IMR-90 (cell line): ENCODE data around the gene FBXL19. TPM values are rescaled to one million over a fixed set of nuclear protein-coding genes. Genes with fewer than 3 reads are reported as not detected.

ENCODE experiments used
- ATAC-seq: fragments of 200-7000 bp; cut with Tn5 transposase; 2 replicates; pipeline ENCODE4 v1.9.1; 2020; ENCODE audit warnings: low read depth, mild to moderate bottlenecking, moderate library complexity
- BruUV-seq: library from RNA; stranded (reverse); fragments of 400-500 nt; replicated peaks from 2 replicates; lab custom pipeline; 2021; lab: Mats Ljungman, UMichigan
- CTCF ChIA-PET: fragments of 300-600 bp; formaldehyde crosslinking; extraction: SDS; loops from one replicate; lab custom pipeline; 2021; ENCODE audit warnings: antibody characterized with exemption; lab: Yijun Ruan, JAX
- POLR2A ChIA-PET: fragments of 300-600 bp; sonication (Branson Sonifier 250); formaldehyde crosslinking; loops from one replicate; lab custom pipeline; 2022; ENCODE audit warnings: antibody characterized with exemption; ENCODE audit not compliant: unreplicated experiment; lab: Charles Lee
- DNase-seq: peaks from one replicate; pipeline ENCODE4 v3.0.0; 2013
- H2AFZ ChIP-seq: replicated peaks from 2 replicates; pipeline ENCODE3; 2013; ENCODE audit warnings: low read length, mild to moderate bottlenecking; ENCODE audit not compliant: poor library complexity
- H2AK5ac ChIP-seq: 2 replicates; pipeline ENCODE4 v1.6.1; 2013; ENCODE audit warnings: low read depth, low read length, inconsistent platforms
- H2AK9ac ChIP-seq: replicated peaks from 2 replicates; pipeline ENCODE3; 2013; ENCODE audit warnings: mild to moderate bottlenecking, low read depth, low read length, moderate library complexity; ENCODE audit not compliant: poor library complexity
- H2BK120ac ChIP-seq: 2 replicates; pipeline ENCODE4 v1.6.1; 2013; ENCODE audit warnings: low read depth, low read length, inconsistent platforms
- H2BK15ac ChIP-seq: 3 replicates; pipeline ENCODE4 v1.6.1; 2013; ENCODE audit warnings: low read depth, low read length, inconsistent platforms
- H2BK20ac ChIP-seq: 2 replicates; pipeline ENCODE4 v1.6.1; 2013; ENCODE audit warnings: low read depth, mild to moderate bottlenecking, inconsistent platforms, low read length, moderate library complexity
- H2BK5ac ChIP-seq: 2 replicates; pipeline ENCODE4 v1.6.1; 2013; ENCODE audit warnings: mild to moderate bottlenecking, low read depth, low read length, inconsistent platforms; ENCODE audit not compliant: poor library complexity, severe bottlenecking
- H3K14ac ChIP-seq: replicated peaks from 2 replicates; pipeline ENCODE4 v1.6.1; 2013; ENCODE audit warnings: low read depth, low read length, inconsistent platforms
- H3K18ac ChIP-seq: 2 replicates; pipeline ENCODE4 v1.6.1; 2013; ENCODE audit warnings: low read depth, low read length, control low read depth
- H3K23ac ChIP-seq: 2 replicates; pipeline ENCODE4 v1.6.1; 2013; ENCODE audit warnings: low read depth, low read length, inconsistent platforms
- H3K27ac ChIP-seq: 2 replicates; pipeline ENCODE4 v1.5.1; 2013; ENCODE audit warnings: mild to moderate bottlenecking, control low read depth, low read length; ENCODE audit not compliant: insufficient read depth
- H3K27me3 ChIP-seq: 2 replicates; pipeline ENCODE4 v1.6.1; 2013; ENCODE audit warnings: low read length; ENCODE audit not compliant: control insufficient read depth, insufficient read depth
- H3K36me3 ChIP-seq: 2 replicates; pipeline ENCODE4 v1.6.1; 2013; ENCODE audit warnings: low read length, mixed read lengths; ENCODE audit not compliant: control insufficient read depth, insufficient read depth
- H3K4ac ChIP-seq: 2 replicates; pipeline ENCODE4 v1.6.1; 2013; ENCODE audit warnings: low read depth, low read length, inconsistent platforms
- H3K4me1 ChIP-seq: 2 replicates; pipeline ENCODE4 v1.6.1; 2013; ENCODE audit warnings: low read length, mixed read lengths; ENCODE audit not compliant: control insufficient read depth, insufficient read depth
- H3K4me2 ChIP-seq: 2 replicates; pipeline ENCODE4 v1.6.1; 2013; ENCODE audit warnings: low read depth, mild to moderate bottlenecking, control low read depth, low read length, moderate library complexity
- H3K4me3 ChIP-seq: 2 replicates; pipeline ENCODE4 v1.5.1; 2013; ENCODE audit warnings: low read depth, mild to moderate bottlenecking, control low read depth, low read length, moderate library complexity; ENCODE audit not compliant: insufficient read depth
- H3K56ac ChIP-seq: 2 replicates; pipeline ENCODE4 v1.6.1; 2013; ENCODE audit warnings: low read length, inconsistent platforms; ENCODE audit not compliant: insufficient read depth; ENCODE audit errors: extremely low read depth
- H3K79me1 ChIP-seq, 2 experiments: 2 replicates each; pipeline ENCODE4 v1.6.1; 2013; ENCODE audit warnings: low read length in 2 of 2, inconsistent platforms in 1 of 2, low read depth in 1 of 2
- H3K9ac ChIP-seq: 2 replicates; pipeline ENCODE4 v1.6.1; 2013; ENCODE audit warnings: low read depth, low read length, control low read depth
- H3K9me1 ChIP-seq: 2 replicates; pipeline ENCODE4 v1.6.1; 2013; ENCODE audit warnings: low read length, inconsistent platforms; ENCODE audit not compliant: insufficient read depth
- H3K9me3 ChIP-seq: 2 replicates; pipeline ENCODE4 v1.6.1; 2013; ENCODE audit warnings: low read length; ENCODE audit not compliant: control insufficient read depth, insufficient read depth
- H4K20me1 ChIP-seq: 2 replicates; pipeline ENCODE4 v1.6.1; 2013; ENCODE audit warnings: low read length, inconsistent platforms; ENCODE audit not compliant: insufficient read depth
- H4K5ac ChIP-seq: 2 replicates; pipeline ENCODE4 v1.6.1; 2013; ENCODE audit warnings: mild to moderate bottlenecking, low read depth, low read length, control low read depth
- H4K8ac ChIP-seq, 2 experiments: 2 replicates each; pipeline ENCODE4 v1.6.1; 2013; ENCODE audit warnings: low read depth in 2 of 2, low read length in 2 of 2, control low read depth in 1 of 2, inconsistent platforms in 1 of 2
- H4K91ac ChIP-seq: 2 replicates; pipeline ENCODE4 v1.6.1; 2013; ENCODE audit warnings: low read depth, low read length, inconsistent platforms; ENCODE audit not compliant: insufficient read depth
- BHLHE40 ChIP-seq: fragments of 150-350 bp; IDR thresholded peaks from 2 replicates; pipeline ENCODE4 v1.6.1; 2016; ENCODE audit warnings: mild to moderate bottlenecking, low read depth, low read length
- CEBPB ChIP-seq: IDR thresholded peaks from 2 replicates; pipeline ENCODE4 v1.6.1; 2012; ENCODE audit warnings: low read depth, low read length, improper control_type of control experiment
- CHD1 ChIP-seq: IDR thresholded peaks from 2 replicates; pipeline ENCODE4 v1.6.1; 2012; ENCODE audit warnings: low read depth, low read length, improper control_type of control experiment
- ELK1 ChIP-seq: fragments of 150-350 bp; IDR thresholded peaks from 2 replicates; pipeline ENCODE4 v1.6.1; 2016; ENCODE audit warnings: low read depth, mild to moderate bottlenecking, low read length, moderate library complexity, borderline replicate concordance
- FOS ChIP-seq: fragments of 150-350 bp; IDR thresholded peaks from 2 replicates; pipeline ENCODE4 v1.6.1; 2016; ENCODE audit warnings: low read depth, low read length
- MAFK ChIP-seq: IDR thresholded peaks from 2 replicates; pipeline ENCODE4 v1.6.1; 2012; ENCODE audit warnings: low read depth, low read length, improper control_type of control experiment
- MAZ ChIP-seq: IDR thresholded peaks from 2 replicates; pipeline ENCODE4 v1.6.1; 2012; ENCODE audit warnings: low read depth, mild to moderate bottlenecking, low read length, improper control_type of control experiment, moderate library complexity, borderline replicate concordance
- MXI1 ChIP-seq: IDR thresholded peaks from 2 replicates; pipeline ENCODE4 v1.6.1; 2012; ENCODE audit warnings: low read depth, mild to moderate bottlenecking, low read length, moderate library complexity, borderline replicate concordance
- NFE2L2 ChIP-seq: fragments of 150-350 bp; IDR thresholded peaks from 2 replicates; pipeline ENCODE4 v1.6.1; 2016; ENCODE audit warnings: low read depth, mild to moderate bottlenecking, low read length
- POLR2A ChIP-seq: IDR thresholded peaks from 2 replicates; pipeline ENCODE4 v1.6.1; 2012; ENCODE audit warnings: mild to moderate bottlenecking, low read depth, low read length
- RAD21 ChIP-seq: IDR thresholded peaks from 2 replicates; pipeline ENCODE4 v1.6.1; 2012; ENCODE audit warnings: low read length, improper control_type of control experiment
- RCOR1 ChIP-seq: IDR thresholded peaks from 2 replicates; pipeline ENCODE4 v1.6.1; 2012; ENCODE audit warnings: mild to moderate bottlenecking, low read length, improper control_type of control experiment; ENCODE audit not compliant: insufficient replicate concordance
- RFX5 ChIP-seq: IDR thresholded peaks from 2 replicates; pipeline ENCODE4 v1.8.0; 2012; ENCODE audit warnings: low read depth, mild to moderate bottlenecking, low read length, moderate library complexity
- SMC3 ChIP-seq: fragments of 150-350 bp; IDR thresholded peaks from 2 replicates; pipeline ENCODE4 v1.6.1; 2016; ENCODE audit warnings: low read depth, mild to moderate bottlenecking, antibody characterized with exemption, low read length, moderate library complexity
- WGBS, 2 experiments: methylation state at CpG; one replicate each; pipeline versions ENCODE4 v1.1.5 to v1.1.7; 2013; ENCODE audit warnings: missing lambda C conversion rate in 2 of 2; ENCODE audit not compliant: insufficient read length in 1 of 2; ENCODE audit errors: extremely low coverage in 2 of 2; 5-methylcytosine and 5-hydroxymethylcytosine counted together
- dilution Hi-C: fragments of 300-500 bp; cut with HindIII; formaldehyde crosslinking; loops from one replicate; pipeline ENCODE4 v1.14.3; 2018; ENCODE audit warnings: low sequenced_read_pairs; ENCODE audit not compliant: unreplicated experiment
- in situ Hi-C: fragments of 300-500 bp; cut with MboI; formaldehyde crosslinking; loops from 3 replicates; pipeline ENCODE4 v1.14.3; 2019; ENCODE audit warnings: low sequenced_read_pairs, inconsistent platforms, mixed read lengths
- intact Hi-C: fragments of 100-400 bp; cut with micrococcal nuclease; formaldehyde crosslinking; loops from 2 replicates; pipeline ENCODE4 v1.10.0; 2022
- polyA plus RNA-seq, 3 experiments: library from polyadenylated mRNA; depleted of rRNA; stranded (reverse); fragments of >200 nt; gene quantifications; 2 replicates each; pipeline ENCODE4 v1.2.3, GENCODE V29; 2012; ENCODE audit warnings: low replicate concordance in 1 of 3
- total RNA-seq: library from RNA; depleted of rRNA; stranded (reverse); fragments of >200 nt; gene quantifications from 2 replicates; pipeline ENCODE4 v1.2.3, GENCODE V29; 2012
- TF ChIP-seq, protein P1 (sequence below): conservative IDR thresholded peaks from 2 replicates; pipeline ENCODE4 v1.5.1; 2012; ENCODE audit warnings: mild to moderate bottlenecking, low read depth, low read length, improper control_type of control experiment
- TF ChIP-seq, protein P2 (sequence below): fragments of 150-350 bp; IDR thresholded peaks from 2 replicates; pipeline ENCODE4 v1.6.1; 2017; ENCODE audit warnings: mild to moderate bottlenecking, antibody characterized with exemption, low read length, low read depth

Gene FBXL19
- total and polyA plus RNA-seq, 2 of the 4 experiments (the other 2 are of a cell fraction): 5.0 to 13.8 TPM

- no peak overlapping the region for H3K23ac ChIP-seq
- H3K9me1 ChIP-seq: no peaks in the 10 kb centered on the region
- in situ Hi-C loops (no loop called here), dilution Hi-C loops (no loop called here), intact Hi-C loops (no loop called here)
- TF ChIP-seq MAFK (no peak), NFE2L2 (no peak), BHLHE40 (no peak), RAD21 (no peak), CHD1 (no peak), SMC3 (no peak), FOS (no peak), CEBPB (no peak), POLR2A (no peak), MAZ (no peak), ELK1 (no peak), MXI1 (no peak), RCOR1 (no peak), RFX5 (no peak)
- TF ChIP-seq, protein P1, sequence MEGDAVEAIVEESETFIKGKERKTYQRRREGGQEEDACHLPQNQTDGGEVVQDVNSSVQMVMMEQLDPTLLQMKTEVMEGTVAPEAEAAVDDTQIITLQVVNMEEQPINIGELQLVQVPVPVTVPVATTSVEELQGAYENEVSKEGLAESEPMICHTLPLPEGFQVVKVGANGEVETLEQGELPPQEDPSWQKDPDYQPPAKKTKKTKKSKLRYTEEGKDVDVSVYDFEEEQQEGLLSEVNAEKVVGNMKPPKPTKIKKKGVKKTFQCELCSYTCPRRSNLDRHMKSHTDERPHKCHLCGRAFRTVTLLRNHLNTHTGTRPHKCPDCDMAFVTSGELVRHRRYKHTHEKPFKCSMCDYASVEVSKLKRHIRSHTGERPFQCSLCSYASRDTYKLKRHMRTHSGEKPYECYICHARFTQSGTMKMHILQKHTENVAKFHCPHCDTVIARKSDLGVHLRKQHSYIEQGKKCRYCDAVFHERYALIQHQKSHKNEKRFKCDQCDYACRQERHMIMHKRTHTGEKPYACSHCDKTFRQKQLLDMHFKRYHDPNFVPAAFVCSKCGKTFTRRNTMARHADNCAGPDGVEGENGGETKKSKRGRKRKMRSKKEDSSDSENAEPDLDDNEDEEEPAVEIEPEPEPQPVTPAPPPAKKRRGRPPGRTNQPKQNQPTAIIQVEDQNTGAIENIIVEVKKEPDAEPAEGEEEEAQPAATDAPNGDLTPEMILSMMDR: no peak
- TF ChIP-seq, protein P2, sequence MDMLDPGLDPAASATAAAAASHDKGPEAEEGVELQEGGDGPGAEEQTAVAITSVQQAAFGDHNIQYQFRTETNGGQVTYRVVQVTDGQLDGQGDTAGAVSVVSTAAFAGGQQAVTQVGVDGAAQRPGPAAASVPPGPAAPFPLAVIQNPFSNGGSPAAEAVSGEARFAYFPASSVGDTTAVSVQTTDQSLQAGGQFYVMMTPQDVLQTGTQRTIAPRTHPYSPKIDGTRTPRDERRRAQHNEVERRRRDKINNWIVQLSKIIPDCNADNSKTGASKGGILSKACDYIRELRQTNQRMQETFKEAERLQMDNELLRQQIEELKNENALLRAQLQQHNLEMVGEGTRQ: no peak
- no peaks in the 10 kb centered on the region for H3K27me3 ChIP-seq
- no peak overlapping the region for H3K9ac ChIP-seq
- H2AK5ac ChIP-seq: no peak overlapping the region
- H2AFZ ChIP-seq: peak overlapping the region; percentile 8
- H4K91ac ChIP-seq: no peak overlapping the region
- H3K4me3 ChIP-seq: no peak overlapping the region
- H2BK120ac ChIP-seq: no peak overlapping the region
- H3K9me3 ChIP-seq: no peaks in the 10 kb centered on the region
- no peak for ATAC-seq
- DNase-seq: no peak
- 58% methylated on average over 7 of the region's 18 CpGs; no CpG with 5 or more reads in 1 of the 2 experiments for WGBS, 2 experiments
- H2BK5ac ChIP-seq: no peak overlapping the region
- BruUV-seq: no TSS peak
- H2BK20ac ChIP-seq: no peak overlapping the region
- CTCF ChIA-PET: no interaction called here
- no peak overlapping the region for H3K27ac ChIP-seq
- H4K20me1 ChIP-seq: no peaks in the 10 kb centered on the region
- H4K8ac ChIP-seq: no peak overlapping the region
- H2BK15ac ChIP-seq: no peak overlapping the region
- H4K5ac ChIP-seq: no peak overlapping the region
- no peak overlapping the region for H3K56ac ChIP-seq
- H3K14ac ChIP-seq: no peak overlapping the region
- no peaks in the 10 kb centered on the region for H3K36me3 ChIP-seq
- H2AK9ac ChIP-seq: no peak overlapping the region
- no peak overlapping the region for H3K18ac ChIP-seq
- H3K4me1 ChIP-seq: no peaks in the 10 kb centered on the region; the same call in 1 of the 2 replicates
- no peak overlapping the region for H3K4me2 ChIP-seq
- POLR2A ChIA-PET: no interaction called here
- H3K4ac ChIP-seq: no peak overlapping the region
- no peaks in the 10 kb centered on the region for H3K79me1 ChIP-seq
Measured at GRCh38 chr16:30910427-30911029, 12.8 kb upstream of the FBXL19 start.
